Measurements from ENCODE around the gene SLC10A7.

DNA sequence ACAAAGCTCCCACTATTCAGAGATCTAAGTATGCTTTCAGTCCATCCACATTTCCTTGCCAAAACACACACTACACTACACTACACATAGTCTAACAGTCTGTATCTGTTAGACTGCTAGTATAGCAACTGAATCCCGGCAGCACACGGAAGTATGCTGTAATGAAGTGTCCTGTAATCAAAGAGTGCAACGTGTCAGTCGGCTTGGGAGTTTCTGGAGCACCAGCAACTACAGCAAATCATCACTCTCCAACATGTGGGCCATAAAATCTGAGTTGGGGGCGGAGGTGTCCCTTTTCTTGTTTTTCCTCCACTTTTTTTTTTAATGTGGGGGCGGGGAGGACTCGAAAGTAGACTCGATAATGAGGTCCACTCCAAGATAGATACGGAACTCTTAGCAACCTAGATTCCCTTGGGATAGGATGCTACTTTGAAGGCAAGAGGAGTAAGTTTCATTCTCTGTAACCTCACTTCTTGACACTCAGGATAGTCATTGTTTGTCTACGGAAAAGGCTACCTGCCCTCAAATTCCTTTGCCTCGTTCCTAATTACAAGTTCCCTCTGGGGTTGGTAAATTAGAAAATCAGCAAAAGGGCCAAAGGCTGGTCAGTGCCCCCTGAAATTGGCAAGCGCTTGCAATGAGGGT is 722 bp downstream of the SLC10A7 start:
- TF ChIP-seq EZH2 (IDR thresholded peaks at IDR 0.05; ENCODE audit: insufficient read depth, low read length) (no peak), CTCF (IDR thresholded peaks at IDR 0.05; ENCODE audit: insufficient read depth, low read depth, low read length) (no peak)
